Measurements from ENCODE around the gene PRDX5.

- TF ChIP-seq CTCF (conservative IDR thresholded peaks at IDR 0.05; ENCODE audit: low read depth, low read length) (no peak), EZH2 (IDR thresholded peaks at IDR 0.05; ENCODE audit: borderline replicate concordance, low read depth, low read length, poor library complexity, severe bottlenecking) (no peak)
Observed at GRCh38 chr11:64349404-64349803, 31.5 kb downstream of the PRDX5 start.
